GM12878 (cell line): ENCODE measurements around the gene DMRT2. TPM values are rescaled to one million over a fixed set of nuclear protein-coding genes. Genes with fewer than 3 reads are reported as not detected.

Source experiments
- ATAC-seq: fragments of 200-7000 bp; cut with Tn5 transposase; 3 replicates; pipeline ENCODE4 v1.9.1; 2020; ENCODE audit warnings: mild to moderate bottlenecking, moderate library complexity
- BruUV-seq: library from RNA; stranded (reverse); fragments of 400-500 nt; replicated peaks from 2 replicates; lab custom pipeline; 2021; lab: Mats Ljungman, UMichigan
- CTCF ChIA-PET: fragments of 300-600 bp; sonication (Branson Sonifier 250); formaldehyde crosslinking; extraction: SDS; loops from one replicate; lab custom pipeline; 2021; ENCODE audit warnings: inconsistent platforms; lab: Yijun Ruan, JAX
- POLR2A ChIA-PET: fragments of 350-600 bp; formaldehyde crosslinking; extraction: SDS; loops from one replicate; lab custom pipeline; 2021; ENCODE audit warnings: inconsistent platforms; lab: Charles Lee
- RAD21 ChIA-PET: fragments of 300-600 bp; sonication (Branson Sonifier 250); formaldehyde crosslinking; loops from one replicate; lab custom pipeline; 2023; ENCODE audit warnings: antibody characterized with exemption; ENCODE audit not compliant: unreplicated experiment; lab: Charles Lee
- SMC1A ChIA-PET: fragments of 300-600 bp; sonication (Branson Sonifier 250); formaldehyde crosslinking; loops from one replicate; lab custom pipeline; 2023; ENCODE audit not compliant: unreplicated experiment, uncharacterized antibody; lab: Charles Lee
- DNase-seq: peaks from one replicate; pipeline ENCODE4 v3.0.0-alpha.2; 2011; ENCODE audit warnings: low read depth, low spot score
- FAIRE-seq: peaks from 3 replicates; lab custom pipeline; 2011; peaks lifted over from hg19 to GRCh38; lab: Jason Lieb, UNC
- H2AFZ ChIP-seq: 2 replicates; pipeline ENCODE4 v1.6.0; 2011; ENCODE audit warnings: low read depth, low read length, control low read depth; ENCODE audit not compliant: control insufficient read depth
- H3K27ac ChIP-seq: 2 replicates; pipeline ENCODE4 v1.5.1; 2011; ENCODE audit warnings: control low read depth; ENCODE audit not compliant: control insufficient read depth, insufficient read depth
- H3K27me3 ChIP-seq, 2 experiments: replicated peaks in 1 of 2; 2 replicates each; pipeline versions ENCODE4 v1.6.0 to v1.6.1; 2011; ENCODE audit warnings: low read length in 1 of 2; ENCODE audit not compliant: control insufficient read depth in 2 of 2, insufficient read depth in 2 of 2
- H3K36me3 ChIP-seq, 2 experiments: 2 replicates each; pipeline ENCODE4 v1.5.1; 2011; ENCODE audit warnings: low read length in 1 of 2; ENCODE audit not compliant: control insufficient read depth in 2 of 2, insufficient read depth in 2 of 2
- H3K4me1 ChIP-seq: 2 replicates; pipeline ENCODE4 v1.6.1; 2011; ENCODE audit warnings: mild to moderate bottlenecking, low read length, moderate library complexity, mixed read lengths; ENCODE audit not compliant: control insufficient read depth, insufficient read depth
- H3K4me2 ChIP-seq: 2 replicates; pipeline ENCODE4 v1.6.0; 2011; ENCODE audit warnings: control low read depth; ENCODE audit not compliant: control insufficient read depth, insufficient read depth
- H3K4me3 ChIP-seq: fragments of 200-600 bp; sonication (generic); 2 replicates; pipeline ENCODE4 v1.5.1; 2016
- H3K79me2 ChIP-seq: 2 replicates; pipeline ENCODE4 v1.6.0; 2011; ENCODE audit warnings: low read length; ENCODE audit not compliant: control insufficient read depth, insufficient read depth
- H3K9ac ChIP-seq: 2 replicates; pipeline ENCODE4 v1.8.0; 2011; ENCODE audit warnings: low read length, control low read depth, mixed read lengths; ENCODE audit not compliant: control insufficient read depth, insufficient read depth
- H3K9me3 ChIP-seq: replicated peaks from 3 replicates; pipeline ENCODE4 v1.5.1; 2011; ENCODE audit warnings: mild to moderate bottlenecking, low read length; ENCODE audit not compliant: control insufficient read depth, insufficient read depth
- H4K20me1 ChIP-seq: 2 replicates; pipeline ENCODE4 v1.6.0; 2011; ENCODE audit not compliant: control insufficient read depth, insufficient read depth
- GATAD2B ChIP-seq: fragments of 450-650 bp; conservative IDR thresholded peaks from 2 replicates; pipeline ENCODE4 v1.6.1; 2017; ENCODE audit warnings: low read depth, mild to moderate bottlenecking, moderate library complexity
- NR2F1 ChIP-seq: fragments of 450-650 bp; conservative IDR thresholded peaks from 2 replicates; pipeline ENCODE4 v1.6.1; 2017; ENCODE audit warnings: mild to moderate bottlenecking
- POLR2A ChIP-seq: IDR thresholded peaks from 2 replicates; pipeline ENCODE4 v1.6.1; 2011; ENCODE audit warnings: low read depth, mild to moderate bottlenecking, low read length
- in situ Hi-C: fragments of 300-500 bp; cut with MboI; formaldehyde crosslinking; loops from 9 replicates; pipeline ENCODE4 v1.14.3; 2018; ENCODE audit warnings: mixed read lengths
- intact Hi-C: fragments of 100-400 bp; cut with micrococcal nuclease; formaldehyde crosslinking; loops from one replicate; pipeline ENCODE4 v1.14.2; 2022; ENCODE audit not compliant: unreplicated experiment
- polyA plus RNA-seq, 11 experiments: library from polyadenylated mRNA; depleted of rRNA in 4 of 11; unstranded in 6 of 11; stranded (reverse) in 5 of 11; fragments of >200 nt; fragmentation: Nextera tagmentation in 4 of 11; fragmentation: Illumina TruSeq in 1 of 11; extraction: Ambion mirVana in 4 of 11; extraction: Trizol in 1 of 11; gene quantifications; 1 replicate in 1 of 11; 2 replicates in 10 of 11; pipeline versions ENCODE4 v1.2.1 to v1.2.3, GENCODE V29; 2011 to 2016; ENCODE audit warnings: inconsistent platforms in 2 of 11, missing spikeins in 2 of 11, low read depth in 1 of 11
- total RNA-seq, 4 experiments: library from RNA; depleted of rRNA in 3 of 4; stranded (reverse); fragments of >200 nt in 3 of 4; fragmentation: Illumina TruSeq in 1 of 4; extraction: Trizol in 1 of 4; gene quantifications; 2 replicates each; pipeline versions ENCODE4 v1.2.1 to v1.2.3, GENCODE V29; 2013 to 2021
- TF ChIP-seq, protein P1 (sequence below): fragments of 450-650 bp; IDR thresholded peaks from 2 replicates; pipeline ENCODE4 v1.6.1; 2017; ENCODE audit warnings: low read depth, mild to moderate bottlenecking, moderate library complexity
- TF ChIP-seq, protein P2 (sequence below): fragments of 450-650 bp; formaldehyde crosslinking; IDR thresholded peaks from 2 replicates; pipeline ENCODE4 v1.5.0; 2022; ENCODE audit warnings: mild to moderate bottlenecking, missing genetic modification characterization

Gene DMRT2
- total and polyA plus RNA-seq, 10 of the 15 experiments (the other 5 are each of a cell fraction or from before 2014, with no cell fraction given), result 0.08 to 50.2 (median 0.69) TPM

DNA sequence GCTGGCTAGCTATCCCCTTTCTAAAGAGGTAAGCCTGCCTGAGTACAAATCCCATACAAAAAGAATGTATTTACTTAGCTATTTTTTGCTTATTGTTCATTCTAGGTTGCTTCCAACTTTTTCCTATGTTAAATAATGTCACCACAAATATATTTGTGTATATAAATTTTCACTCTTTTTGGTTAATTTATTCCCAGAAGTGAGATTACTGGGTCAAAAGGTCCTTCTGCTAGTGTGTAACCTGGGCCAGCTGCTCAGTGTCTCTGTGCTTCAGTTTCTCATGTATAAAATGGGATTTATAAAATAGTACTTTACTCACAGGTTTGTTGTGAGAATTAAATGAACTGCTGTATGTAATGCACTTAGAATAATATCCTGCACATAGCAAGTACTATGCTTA, 23.9 kb upstream of the DMRT2 start:
- no peaks in the 10 kb centered on the region for H3K36me3 ChIP-seq
- no peak for FAIRE-seq
- ATAC-seq, result no peak
- no peaks in the 10 kb centered on the region for H3K9me3 ChIP-seq
- ChIA-PET POLR2A (no interaction called here), CTCF (interaction anchor here (0.8 to 1.4 kb wide), 2 partner anchors 16 to 376 kb away, joined by 3 to 4 read pairs; no protein-coding TSS in a partner anchor), RAD21 (interaction anchor here (0.9 kb wide), 1 partner anchor 376 kb away, joined by 3 read pairs; no protein-coding TSS in a partner anchor), SMC1A (interaction anchor here (0.9 to 1.7 kb wide), 3 partner anchors 16 to 577 kb away, joined by 3 to 4 read pairs (median 3); no protein-coding TSS in a partner anchor)
- no peak overlapping the region for H3K4me2 ChIP-seq
- intact Hi-C loops, result no loop called here
- in situ Hi-C loops, result no loop called here
- BruUV-seq, result no TSS peak
- no peaks in the 10 kb centered on the region; a peak in 1 of 4 replicates for H3K27me3 ChIP-seq
- no peak overlapping the region for H3K4me3 ChIP-seq
- H3K27ac ChIP-seq, result no peak overlapping the region
- TF ChIP-seq, protein P1, sequence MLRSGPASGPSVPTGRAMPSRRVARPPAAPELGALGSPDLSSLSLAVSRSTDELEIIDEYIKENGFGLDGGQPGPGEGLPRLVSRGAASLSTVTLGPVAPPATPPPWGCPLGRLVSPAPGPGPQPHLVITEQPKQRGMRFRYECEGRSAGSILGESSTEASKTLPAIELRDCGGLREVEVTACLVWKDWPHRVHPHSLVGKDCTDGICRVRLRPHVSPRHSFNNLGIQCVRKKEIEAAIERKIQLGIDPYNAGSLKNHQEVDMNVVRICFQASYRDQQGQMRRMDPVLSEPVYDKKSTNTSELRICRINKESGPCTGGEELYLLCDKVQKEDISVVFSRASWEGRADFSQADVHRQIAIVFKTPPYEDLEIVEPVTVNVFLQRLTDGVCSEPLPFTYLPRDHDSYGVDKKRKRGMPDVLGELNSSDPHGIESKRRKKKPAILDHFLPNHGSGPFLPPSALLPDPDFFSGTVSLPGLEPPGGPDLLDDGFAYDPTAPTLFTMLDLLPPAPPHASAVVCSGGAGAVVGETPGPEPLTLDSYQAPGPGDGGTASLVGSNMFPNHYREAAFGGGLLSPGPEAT, result no peak
- TF ChIP-seq, protein P2, sequence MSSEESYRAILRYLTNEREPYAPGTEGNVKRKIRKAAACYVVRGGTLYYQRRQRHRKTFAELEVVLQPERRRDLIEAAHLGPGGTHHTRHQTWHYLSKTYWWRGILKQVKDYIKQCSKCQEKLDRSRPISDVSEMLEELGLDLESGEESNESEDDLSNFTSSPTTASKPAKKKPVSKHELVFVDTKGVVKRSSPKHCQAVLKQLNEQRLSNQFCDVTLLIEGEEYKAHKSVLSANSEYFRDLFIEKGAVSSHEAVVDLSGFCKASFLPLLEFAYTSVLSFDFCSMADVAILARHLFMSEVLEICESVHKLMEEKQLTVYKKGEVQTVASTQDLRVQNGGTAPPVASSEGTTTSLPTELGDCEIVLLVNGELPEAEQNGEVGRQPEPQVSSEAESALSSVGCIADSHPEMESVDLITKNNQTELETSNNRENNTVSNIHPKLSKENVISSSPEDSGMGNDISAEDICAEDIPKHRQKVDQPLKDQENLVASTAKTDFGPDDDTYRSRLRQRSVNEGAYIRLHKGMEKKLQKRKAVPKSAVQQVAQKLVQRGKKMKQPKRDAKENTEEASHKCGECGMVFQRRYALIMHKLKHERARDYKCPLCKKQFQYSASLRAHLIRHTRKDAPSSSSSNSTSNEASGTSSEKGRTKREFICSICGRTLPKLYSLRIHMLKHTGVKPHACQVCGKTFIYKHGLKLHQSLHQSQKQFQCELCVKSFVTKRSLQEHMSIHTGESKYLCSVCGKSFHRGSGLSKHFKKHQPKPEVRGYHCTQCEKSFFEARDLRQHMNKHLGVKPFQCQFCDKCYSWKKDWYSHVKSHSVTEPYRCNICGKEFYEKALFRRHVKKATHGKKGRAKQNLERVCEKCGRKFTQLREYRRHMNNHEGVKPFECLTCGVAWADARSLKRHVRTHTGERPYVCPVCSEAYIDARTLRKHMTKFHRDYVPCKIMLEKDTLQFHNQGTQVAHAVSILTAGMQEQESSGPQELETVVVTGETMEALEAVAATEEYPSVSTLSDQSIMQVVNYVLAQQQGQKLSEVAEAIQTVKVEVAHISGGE (CRISPR knock-in tag), result no peak
- TF ChIP-seq GATAD2B (no peak), POLR2A (no peak), NR2F1 (no peak)
- no peaks in the 10 kb centered on the region for H3K4me1 ChIP-seq
- H4K20me1 ChIP-seq, result no peaks in the 10 kb centered on the region
- DNase-seq, result no peak
- H2AFZ ChIP-seq, result no peak overlapping the region
- H3K79me2 ChIP-seq, result no peaks in the 10 kb centered on the region
- H3K9ac ChIP-seq, result no peak overlapping the region
